Measurements from ENCODE around the gene GOLGA3.

GOLGA3 gene

GRCh38 chr12:132850291-132850690 is 21.6 kb upstream of the GOLGA3 start:
- TF ChIP-seq SIN3A (IDR thresholded peaks at IDR 0.05; ENCODE audit: borderline replicate concordance, insufficient read depth, low read length), result no peak
- TF ChIP-seq POLR2AphosphoS5 (IDR thresholded peaks at IDR 0.05; ENCODE audit: low read depth, low read length), result no peak
- no peak for TF ChIP-seq TAF1 (IDR thresholded peaks at IDR 0.05; ENCODE audit: borderline replicate concordance, insufficient read depth, low read length)
- TF ChIP-seq REST (IDR thresholded peaks at IDR 0.05; ENCODE audit: insufficient read depth in 1 of 2, low read depth in 2 of 2, low read length in 2 of 2), result no peak
- TF ChIP-seq FOXP2 (optimal IDR thresholded peaks at IDR 0.05; ENCODE audit: borderline replicate concordance, extremely low read depth, extremely low read length, insufficient read depth), result no peak

- TF ChIP-seq POLR2AphosphoS5 (IDR thresholded peaks at IDR 0.05; ENCODE audit: low read depth, low read length), result no peak
- TF ChIP-seq FOXP2 (optimal IDR thresholded peaks at IDR 0.05; ENCODE audit: borderline replicate concordance, extremely low read depth, extremely low read length, insufficient read depth), result no peak
- no peak for TF ChIP-seq REST (IDR thresholded peaks at IDR 0.05; ENCODE audit: insufficient read depth in 1 of 2, low read depth in 2 of 2, low read length in 2 of 2)
- no peak for TF ChIP-seq SIN3A (IDR thresholded peaks at IDR 0.05; ENCODE audit: borderline replicate concordance, insufficient read depth, low read length)
- no peak for TF ChIP-seq TAF1 (IDR thresholded peaks at IDR 0.05; ENCODE audit: borderline replicate concordance, insufficient read depth, low read length)
Observed at GRCh38 chr12:132848521-132848920, 19.9 kb upstream of the GOLGA3 start.

GRCh38 chr12:132847363-132848356 is 19.0 kb upstream of the GOLGA3 start:
- TF ChIP-seq REST (IDR thresholded peaks at IDR 0.05; ENCODE audit: insufficient read depth in 1 of 2, low read depth in 2 of 2, low read length in 2 of 2) (no peak), TAF1 (IDR thresholded peaks at IDR 0.05; ENCODE audit: borderline replicate concordance, insufficient read depth, low read length) (no peak), FOXP2 (optimal IDR thresholded peaks at IDR 0.05; ENCODE audit: borderline replicate concordance, extremely low read depth, extremely low read length, insufficient read depth) (no peak), POLR2AphosphoS5 (IDR thresholded peaks at IDR 0.05; ENCODE audit: low read depth, low read length) (no peak), SIN3A (IDR thresholded peaks at IDR 0.05; ENCODE audit: borderline replicate concordance, insufficient read depth, low read length) (no peak)

GRCh38 chr12:132842449-132843045 is 13.9 kb upstream of the GOLGA3 start:
- TF ChIP-seq SIN3A (IDR thresholded peaks at IDR 0.05; ENCODE audit: borderline replicate concordance, insufficient read depth, low read length) (no peak), FOXP2 (optimal IDR thresholded peaks at IDR 0.05; ENCODE audit: borderline replicate concordance, extremely low read depth, extremely low read length, insufficient read depth) (no peak), POLR2AphosphoS5 (IDR thresholded peaks at IDR 0.05; ENCODE audit: low read depth, low read length) (no peak), REST (IDR thresholded peaks at IDR 0.05; ENCODE audit: insufficient read depth in 1 of 2, low read depth in 2 of 2, low read length in 2 of 2) (no peak), TAF1 (IDR thresholded peaks at IDR 0.05; ENCODE audit: borderline replicate concordance, insufficient read depth, low read length) (no peak)

Data from PFSK-1 (cell line).